ENCODE data around the gene KIRREL3. TPM values are rescaled to one million over a fixed set of nuclear protein-coding genes. Genes with fewer than 3 reads are reported as not detected.

Gene KIRREL3
- polyA plus RNA-seq, 1 of the 3 experiments (the other 2 are of a cell fraction): 3.7 TPM

DNA sequence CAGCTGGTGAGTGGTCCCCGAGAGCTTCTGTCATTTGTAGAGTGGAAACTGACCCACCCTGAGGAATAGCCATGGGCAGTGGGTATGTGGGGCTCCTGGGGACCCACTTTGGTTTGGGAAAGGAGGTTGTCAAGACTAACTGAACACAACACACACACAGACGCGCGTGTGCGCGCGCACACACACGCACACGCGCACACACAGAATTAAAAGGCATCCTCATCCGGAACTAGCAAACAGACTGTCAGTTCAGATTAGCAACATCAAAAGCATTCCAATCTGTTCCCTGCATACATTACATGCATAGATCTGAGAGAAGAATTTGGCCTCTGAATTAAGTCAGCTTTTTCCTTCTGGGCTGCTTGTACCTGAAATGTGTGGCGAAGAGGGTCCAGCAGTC is 360.4 kb downstream of the KIRREL3 start:
- H3K9me2 ChIP-seq: no peaks in the 10 kb centered on the region
- no peak for DNase-seq
- peaks cover 27% of the 10 kb centered on the region for H3F3A ChIP-seq (replicated peaks; ENCODE audit: insufficient read depth)
- no peak overlapping the region for H3K27ac ChIP-seq (ENCODE audit: low read depth in 2 of 2, low read length in 1 of 2)
- no peak overlapping the region for H3K9ac ChIP-seq
- H3K27me3 ChIP-seq (ENCODE audit: insufficient read depth): no peaks in the 10 kb centered on the region
- 83% methylated on average over 12 of the region's 12 CpGs for WGBS (ENCODE audit: low lambda C conversion rate)
- no peaks in the 10 kb centered on the region for H3K36me3 ChIP-seq (replicated peaks in 1 of 2; ENCODE audit: control insufficient read depth in 1 of 2, insufficient read depth in 2 of 2, low read length in 1 of 2)
- H3K79me2 ChIP-seq (ENCODE audit: insufficient read depth): no peaks in the 10 kb centered on the region
- no peaks in the 10 kb centered on the region for H4K20me1 ChIP-seq (ENCODE audit: insufficient read depth)
- ChIA-PET POLR2A (no interaction called here), CTCF (interaction anchor here (1.6 kb wide), 1 partner anchor 159 kb away, joined by 4 read pairs; no protein-coding TSS in a partner anchor)
- H3K4me1 ChIP-seq (ENCODE audit: control insufficient read depth in 1 of 2, insufficient read depth in 2 of 2, low read depth in 1 of 2, low read length in 1 of 2): peaks cover 9 to 28% of the 10 kb centered on the region in 2 experiments
- H3K4me2 ChIP-seq: no peak overlapping the region
- no peaks in the 10 kb centered on the region for H3K9me3 ChIP-seq
- no peak overlapping the region for H3K4me3 ChIP-seq (ENCODE audit: low read depth in 2 of 2, low read length in 1 of 2)
- no peak overlapping the region for H2AFZ ChIP-seq (ENCODE audit: low read depth)
- TF ChIP-seq EZH2phosphoT487 (IDR thresholded peaks at IDR 0.05; ENCODE audit: borderline replicate concordance, low read depth) (no peak), NFIC (IDR thresholded peaks at IDR 0.05; ENCODE audit: borderline replicate concordance) (no peak), EP300 (IDR thresholded peaks at IDR 0.05; ENCODE audit: borderline replicate concordance in 1 of 2, low read depth in 1 of 2, low read length in 1 of 2) (no peak), RXRA (IDR thresholded peaks at IDR 0.05; ENCODE audit: borderline replicate concordance, low read depth) (no peak), NRF1 (IDR thresholded peaks at IDR 0.05; ENCODE audit: low read depth, low read length) (no peak), GATA2 (CRISPR knock-in tag; IDR thresholded peaks at IDR 0.05) (no peak), GABPA (IDR thresholded peaks at IDR 0.05; ENCODE audit: low read depth) (no peak), RFX5 (IDR thresholded peaks at IDR 0.05; ENCODE audit: low read length) (no peak), FOXJ3 (CRISPR knock-in tag; IDR thresholded peaks at IDR 0.05) (no peak)
- TF ChIP-seq, protein P1, sequence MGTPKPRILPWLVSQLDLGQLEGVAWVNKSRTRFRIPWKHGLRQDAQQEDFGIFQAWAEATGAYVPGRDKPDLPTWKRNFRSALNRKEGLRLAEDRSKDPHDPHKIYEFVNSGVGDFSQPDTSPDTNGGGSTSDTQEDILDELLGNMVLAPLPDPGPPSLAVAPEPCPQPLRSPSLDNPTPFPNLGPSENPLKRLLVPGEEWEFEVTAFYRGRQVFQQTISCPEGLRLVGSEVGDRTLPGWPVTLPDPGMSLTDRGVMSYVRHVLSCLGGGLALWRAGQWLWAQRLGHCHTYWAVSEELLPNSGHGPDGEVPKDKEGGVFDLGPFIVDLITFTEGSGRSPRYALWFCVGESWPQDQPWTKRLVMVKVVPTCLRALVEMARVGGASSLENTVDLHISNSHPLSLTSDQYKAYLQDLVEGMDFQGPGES (IDR thresholded peaks at IDR 0.05; ENCODE audit: low read depth, low read length): no peak
- TF ChIP-seq, protein P2, sequence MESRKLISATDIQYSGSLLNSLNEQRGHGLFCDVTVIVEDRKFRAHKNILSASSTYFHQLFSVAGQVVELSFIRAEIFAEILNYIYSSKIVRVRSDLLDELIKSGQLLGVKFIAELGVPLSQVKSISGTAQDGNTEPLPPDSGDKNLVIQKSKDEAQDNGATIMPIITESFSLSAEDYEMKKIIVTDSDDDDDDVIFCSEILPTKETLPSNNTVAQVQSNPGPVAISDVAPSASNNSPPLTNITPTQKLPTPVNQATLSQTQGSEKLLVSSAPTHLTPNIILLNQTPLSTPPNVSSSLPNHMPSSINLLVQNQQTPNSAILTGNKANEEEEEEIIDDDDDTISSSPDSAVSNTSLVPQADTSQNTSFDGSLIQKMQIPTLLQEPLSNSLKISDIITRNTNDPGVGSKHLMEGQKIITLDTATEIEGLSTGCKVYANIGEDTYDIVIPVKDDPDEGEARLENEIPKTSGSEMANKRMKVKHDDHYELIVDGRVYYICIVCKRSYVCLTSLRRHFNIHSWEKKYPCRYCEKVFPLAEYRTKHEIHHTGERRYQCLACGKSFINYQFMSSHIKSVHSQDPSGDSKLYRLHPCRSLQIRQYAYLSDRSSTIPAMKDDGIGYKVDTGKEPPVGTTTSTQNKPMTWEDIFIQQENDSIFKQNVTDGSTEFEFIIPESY (IDR thresholded peaks at IDR 0.05; ENCODE audit: borderline replicate concordance, low read depth): no peak
- TF ChIP-seq, protein P3, sequence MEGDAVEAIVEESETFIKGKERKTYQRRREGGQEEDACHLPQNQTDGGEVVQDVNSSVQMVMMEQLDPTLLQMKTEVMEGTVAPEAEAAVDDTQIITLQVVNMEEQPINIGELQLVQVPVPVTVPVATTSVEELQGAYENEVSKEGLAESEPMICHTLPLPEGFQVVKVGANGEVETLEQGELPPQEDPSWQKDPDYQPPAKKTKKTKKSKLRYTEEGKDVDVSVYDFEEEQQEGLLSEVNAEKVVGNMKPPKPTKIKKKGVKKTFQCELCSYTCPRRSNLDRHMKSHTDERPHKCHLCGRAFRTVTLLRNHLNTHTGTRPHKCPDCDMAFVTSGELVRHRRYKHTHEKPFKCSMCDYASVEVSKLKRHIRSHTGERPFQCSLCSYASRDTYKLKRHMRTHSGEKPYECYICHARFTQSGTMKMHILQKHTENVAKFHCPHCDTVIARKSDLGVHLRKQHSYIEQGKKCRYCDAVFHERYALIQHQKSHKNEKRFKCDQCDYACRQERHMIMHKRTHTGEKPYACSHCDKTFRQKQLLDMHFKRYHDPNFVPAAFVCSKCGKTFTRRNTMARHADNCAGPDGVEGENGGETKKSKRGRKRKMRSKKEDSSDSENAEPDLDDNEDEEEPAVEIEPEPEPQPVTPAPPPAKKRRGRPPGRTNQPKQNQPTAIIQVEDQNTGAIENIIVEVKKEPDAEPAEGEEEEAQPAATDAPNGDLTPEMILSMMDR (IDR thresholded peaks at IDR 0.05): no peak

DNA sequence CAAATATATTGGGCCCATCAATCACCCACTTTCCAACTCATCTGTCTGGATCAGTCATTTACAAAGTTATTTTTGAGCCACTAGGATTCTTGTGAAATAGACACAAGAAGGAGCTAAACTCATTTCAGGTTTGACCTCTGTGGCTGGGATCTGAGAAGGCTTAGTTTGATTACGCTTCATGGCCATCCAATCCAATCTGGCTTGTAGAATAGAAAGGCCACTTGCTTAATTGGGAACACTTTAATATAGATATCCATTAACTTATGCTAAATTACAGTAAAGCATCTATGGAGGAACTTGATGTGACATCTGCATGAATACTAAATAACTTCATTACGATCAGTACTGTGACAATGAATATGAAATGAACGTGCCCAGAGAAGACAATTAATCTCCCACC is 360.9 kb downstream of the KIRREL3 start:
- H2AFZ ChIP-seq (ENCODE audit: low read depth): no peak overlapping the region
- DNase-seq: no peak
- H3F3A ChIP-seq (replicated peaks; ENCODE audit: insufficient read depth): peaks cover 26% of the 10 kb centered on the region
- no peak overlapping the region for H3K4me2 ChIP-seq
- H3K9me2 ChIP-seq: no peaks in the 10 kb centered on the region
- ChIA-PET POLR2A (no interaction called here), CTCF (interaction anchor here (1.0 to 1.6 kb wide), 2 partner anchors 16 to 159 kb away, joined by 3 to 4 read pairs; no protein-coding TSS in a partner anchor)
- no peaks in the 10 kb centered on the region for H3K27me3 ChIP-seq (ENCODE audit: insufficient read depth)
- no peaks in the 10 kb centered on the region for H3K36me3 ChIP-seq (replicated peaks in 1 of 2; ENCODE audit: control insufficient read depth in 1 of 2, insufficient read depth in 2 of 2, low read length in 1 of 2)
- no peaks in the 10 kb centered on the region for H3K79me2 ChIP-seq (ENCODE audit: insufficient read depth)
- H4K20me1 ChIP-seq (ENCODE audit: insufficient read depth): no peaks in the 10 kb centered on the region
- H3K4me1 ChIP-seq (ENCODE audit: control insufficient read depth in 1 of 2, insufficient read depth in 2 of 2, low read depth in 1 of 2, low read length in 1 of 2): peaks cover 9 to 28% of the 10 kb centered on the region in 2 experiments
- H3K4me3 ChIP-seq (ENCODE audit: low read depth in 2 of 2, low read length in 1 of 2): no peak overlapping the region
- 0 out of 4 replicates have a peak overlapping the region, but pooled peaks of 1 of the 2 experiments have one; percentile 90 for H3K27ac ChIP-seq (ENCODE audit: low read depth in 2 of 2, low read length in 1 of 2)
- no peak overlapping the region for H3K9ac ChIP-seq
- WGBS (ENCODE audit: low lambda C conversion rate): 92% methylated on average over 3 of the region's 3 CpGs
- H3K9me3 ChIP-seq: no peaks in the 10 kb centered on the region
- TF ChIP-seq FOSL2 (IDR thresholded peaks at IDR 0.05; ENCODE audit: borderline replicate concordance, low read depth) (no peak), EZH2phosphoT487 (IDR thresholded peaks at IDR 0.05; ENCODE audit: borderline replicate concordance, low read depth) (no peak), TEAD4 (IDR thresholded peaks at IDR 0.05; ENCODE audit: borderline replicate concordance, insufficient read depth) (no peak), MEF2A (IDR thresholded peaks at IDR 0.05; ENCODE audit: borderline replicate concordance, low read depth) (no peak), NFIC (IDR thresholded peaks at IDR 0.05; ENCODE audit: borderline replicate concordance) (no peak), SMC3 (IDR thresholded peaks at IDR 0.05; ENCODE audit: low read depth, low read length) (no peak)
- TF ChIP-seq, protein P4, sequence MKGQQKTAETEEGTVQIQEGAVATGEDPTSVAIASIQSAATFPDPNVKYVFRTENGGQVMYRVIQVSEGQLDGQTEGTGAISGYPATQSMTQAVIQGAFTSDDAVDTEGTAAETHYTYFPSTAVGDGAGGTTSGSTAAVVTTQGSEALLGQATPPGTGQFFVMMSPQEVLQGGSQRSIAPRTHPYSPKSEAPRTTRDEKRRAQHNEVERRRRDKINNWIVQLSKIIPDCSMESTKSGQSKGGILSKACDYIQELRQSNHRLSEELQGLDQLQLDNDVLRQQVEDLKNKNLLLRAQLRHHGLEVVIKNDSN (IDR thresholded peaks at IDR 0.05; ENCODE audit: borderline replicate concordance, low read depth): no peak
- TF ChIP-seq, protein P5, sequence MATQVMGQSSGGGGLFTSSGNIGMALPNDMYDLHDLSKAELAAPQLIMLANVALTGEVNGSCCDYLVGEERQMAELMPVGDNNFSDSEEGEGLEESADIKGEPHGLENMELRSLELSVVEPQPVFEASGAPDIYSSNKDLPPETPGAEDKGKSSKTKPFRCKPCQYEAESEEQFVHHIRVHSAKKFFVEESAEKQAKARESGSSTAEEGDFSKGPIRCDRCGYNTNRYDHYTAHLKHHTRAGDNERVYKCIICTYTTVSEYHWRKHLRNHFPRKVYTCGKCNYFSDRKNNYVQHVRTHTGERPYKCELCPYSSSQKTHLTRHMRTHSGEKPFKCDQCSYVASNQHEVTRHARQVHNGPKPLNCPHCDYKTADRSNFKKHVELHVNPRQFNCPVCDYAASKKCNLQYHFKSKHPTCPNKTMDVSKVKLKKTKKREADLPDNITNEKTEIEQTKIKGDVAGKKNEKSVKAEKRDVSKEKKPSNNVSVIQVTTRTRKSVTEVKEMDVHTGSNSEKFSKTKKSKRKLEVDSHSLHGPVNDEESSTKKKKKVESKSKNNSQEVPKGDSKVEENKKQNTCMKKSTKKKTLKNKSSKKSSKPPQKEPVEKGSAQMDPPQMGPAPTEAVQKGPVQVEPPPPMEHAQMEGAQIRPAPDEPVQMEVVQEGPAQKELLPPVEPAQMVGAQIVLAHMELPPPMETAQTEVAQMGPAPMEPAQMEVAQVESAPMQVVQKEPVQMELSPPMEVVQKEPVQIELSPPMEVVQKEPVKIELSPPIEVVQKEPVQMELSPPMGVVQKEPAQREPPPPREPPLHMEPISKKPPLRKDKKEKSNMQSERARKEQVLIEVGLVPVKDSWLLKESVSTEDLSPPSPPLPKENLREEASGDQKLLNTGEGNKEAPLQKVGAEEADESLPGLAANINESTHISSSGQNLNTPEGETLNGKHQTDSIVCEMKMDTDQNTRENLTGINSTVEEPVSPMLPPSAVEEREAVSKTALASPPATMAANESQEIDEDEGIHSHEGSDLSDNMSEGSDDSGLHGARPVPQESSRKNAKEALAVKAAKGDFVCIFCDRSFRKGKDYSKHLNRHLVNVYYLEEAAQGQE (IDR thresholded peaks at IDR 0.05; ENCODE audit: low read depth, low read length): no peak

Data from SK-N-SH (cell line).